GM21619 (cell line): Measurements from ENCODE around the gene ADORA1.

ENCODE experiments used
- ATAC-seq: cut with Tn5 transposase; IDR thresholded peaks from one replicate; pipeline ENCODE4 v1.9.1; 2021; ENCODE audit not compliant: unreplicated experiment

ADORA1 gene

DNA sequence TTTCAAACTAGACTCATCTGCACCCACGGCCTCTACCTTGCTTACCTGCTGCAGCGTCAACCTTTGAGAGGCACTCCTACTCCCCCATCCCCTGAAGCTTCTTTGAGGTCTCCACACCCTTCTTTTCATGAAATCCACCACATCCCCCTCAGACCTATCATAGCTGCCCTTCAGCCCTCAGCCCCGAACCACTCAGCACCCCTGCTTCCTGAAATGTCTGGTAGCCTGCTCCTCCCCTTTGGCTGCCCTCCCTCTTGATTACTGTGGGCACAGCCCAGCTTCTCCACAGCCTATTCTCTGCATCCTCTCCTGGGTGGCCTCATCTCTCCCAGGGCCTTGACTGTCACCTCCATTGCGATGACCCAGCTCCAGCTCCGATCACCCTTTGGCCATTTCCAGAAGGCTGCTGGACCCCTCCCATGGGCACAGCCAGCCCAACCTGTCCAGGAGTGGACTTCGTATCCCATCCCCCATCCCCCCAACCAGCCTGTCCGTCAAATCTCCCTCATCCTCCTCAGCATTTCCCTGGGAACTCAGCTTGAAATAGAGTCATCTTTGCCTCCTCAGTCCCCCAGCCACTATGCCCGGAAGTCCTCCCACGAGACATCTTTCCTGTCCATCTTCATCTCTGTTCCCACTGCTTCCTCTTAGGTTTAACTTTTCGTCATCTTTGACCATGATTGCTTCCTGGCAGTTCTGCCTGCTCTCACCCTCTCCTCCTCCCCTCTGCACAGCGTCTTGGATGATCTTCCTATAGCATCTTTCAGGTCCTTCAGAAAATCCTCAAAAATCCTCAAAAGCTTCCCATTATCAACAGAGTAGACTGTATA, 6.1 kb upstream of the ADORA1 start:
- no peak for ATAC-seq

DNA sequence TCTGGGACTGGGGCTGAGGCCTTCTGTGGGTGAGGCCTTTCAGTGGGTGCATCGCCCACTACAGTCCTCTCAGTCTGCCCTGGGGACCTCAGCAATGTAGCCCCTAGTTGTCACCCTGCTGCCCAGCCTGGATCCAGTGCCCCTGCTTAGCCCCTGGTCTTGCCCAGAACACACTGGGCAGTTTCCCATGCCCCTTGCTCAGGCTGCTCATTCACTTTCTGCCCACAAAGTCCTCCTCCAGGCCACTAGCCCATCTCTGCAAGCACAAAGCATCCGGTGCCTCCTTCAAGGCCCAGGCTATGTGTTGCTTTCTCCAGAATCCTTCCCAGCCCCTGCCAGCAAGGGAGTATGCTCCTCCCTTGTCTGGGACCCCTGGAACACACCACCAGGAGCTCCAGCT, 5.4 kb upstream of the ADORA1 start:
- ATAC-seq, result no peak

DNA sequence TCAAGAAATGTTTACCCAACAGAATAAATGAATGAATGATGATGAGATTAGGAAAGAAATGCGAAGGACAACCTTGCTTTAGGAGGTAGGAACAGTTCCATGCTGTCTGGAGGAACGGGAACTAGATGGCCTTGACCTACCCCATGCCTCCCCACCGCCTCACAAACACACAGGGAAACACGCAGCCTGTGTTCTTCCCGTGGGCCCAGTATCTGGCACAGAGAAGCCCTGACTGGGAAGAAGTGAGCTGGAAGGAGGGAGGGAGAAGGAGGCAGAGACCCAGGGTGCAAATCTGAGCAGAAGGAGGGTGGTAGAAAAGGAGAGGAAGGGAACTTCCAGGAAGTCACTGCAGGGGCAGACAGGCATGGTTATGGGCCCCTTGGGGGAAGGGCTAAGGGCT, 3.5 kb upstream of the ADORA1 start:
- ATAC-seq, result no peak

DNA sequence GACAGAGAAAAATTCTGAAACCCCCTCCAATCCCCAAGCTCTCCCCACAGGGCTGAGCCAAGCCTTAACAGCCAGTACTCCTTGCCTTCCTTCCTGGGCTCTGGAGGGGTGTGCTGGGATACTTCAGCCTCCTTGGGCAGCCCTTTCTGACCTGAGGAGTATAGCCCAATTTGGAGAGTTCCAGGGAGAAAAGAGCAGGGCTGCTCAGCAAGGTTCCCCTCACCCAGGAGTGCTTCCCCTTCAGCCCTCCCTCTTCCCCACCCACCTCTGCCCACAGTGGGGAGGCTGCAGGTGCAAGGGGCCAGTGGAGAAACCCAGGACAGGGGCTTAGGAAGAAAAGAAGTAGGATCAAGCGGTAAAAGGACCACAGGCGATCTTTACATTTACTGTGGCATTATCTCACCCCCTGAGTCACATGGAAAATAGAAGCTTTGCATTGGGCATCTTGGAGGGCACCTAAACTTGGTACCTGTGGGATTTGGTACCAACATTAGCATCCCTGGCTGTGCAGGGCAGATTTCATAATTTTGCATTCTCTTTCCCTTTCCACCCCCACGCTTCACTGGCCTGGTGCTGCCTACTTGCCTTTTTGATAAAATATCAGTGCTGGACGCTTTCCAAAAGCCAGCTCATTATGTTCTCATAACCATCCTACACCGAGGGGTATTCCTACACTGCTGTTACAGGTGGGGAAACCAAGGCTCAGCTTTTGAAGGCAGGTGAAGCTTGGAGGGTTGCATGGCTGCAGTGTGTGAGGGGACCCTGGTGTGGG, 2.8 kb upstream of the ADORA1 start:
- no peak for ATAC-seq

DNA sequence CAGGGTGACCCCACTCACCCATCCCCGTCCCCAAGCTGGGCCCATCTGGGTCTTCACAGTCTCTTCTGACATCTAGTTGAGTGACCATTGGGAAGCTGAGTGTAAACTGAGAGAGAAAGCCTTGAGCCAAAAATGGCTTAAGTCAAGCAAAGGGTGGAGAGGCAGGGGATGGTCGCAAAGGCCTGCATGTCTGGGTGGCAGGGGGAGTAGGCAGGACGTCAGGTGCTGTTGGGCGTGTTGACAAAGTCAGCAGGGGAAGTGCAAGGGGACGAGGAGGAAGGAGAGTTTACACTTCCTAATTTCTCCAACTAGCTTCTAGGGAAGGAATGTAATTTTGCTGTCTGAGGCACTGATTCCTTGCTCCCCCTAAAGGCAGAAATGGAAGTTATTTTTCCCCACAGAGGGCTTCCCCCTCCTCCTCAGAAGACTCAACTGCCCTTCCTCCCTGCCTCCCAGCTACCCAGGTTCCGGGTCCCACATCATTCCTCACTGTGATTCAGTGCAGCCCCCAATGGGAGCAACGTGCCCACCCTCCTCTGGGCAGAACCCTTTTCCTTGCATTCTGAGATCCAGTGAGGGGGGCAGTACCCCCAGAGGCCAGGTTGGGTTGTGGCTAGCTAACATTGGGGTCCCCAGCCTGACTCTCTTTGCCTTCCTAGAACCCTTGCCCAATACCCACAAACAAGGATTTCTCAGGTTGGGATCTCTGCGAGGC, 1.2 kb upstream of the ADORA1 start:
- ATAC-seq, result no peak

DNA sequence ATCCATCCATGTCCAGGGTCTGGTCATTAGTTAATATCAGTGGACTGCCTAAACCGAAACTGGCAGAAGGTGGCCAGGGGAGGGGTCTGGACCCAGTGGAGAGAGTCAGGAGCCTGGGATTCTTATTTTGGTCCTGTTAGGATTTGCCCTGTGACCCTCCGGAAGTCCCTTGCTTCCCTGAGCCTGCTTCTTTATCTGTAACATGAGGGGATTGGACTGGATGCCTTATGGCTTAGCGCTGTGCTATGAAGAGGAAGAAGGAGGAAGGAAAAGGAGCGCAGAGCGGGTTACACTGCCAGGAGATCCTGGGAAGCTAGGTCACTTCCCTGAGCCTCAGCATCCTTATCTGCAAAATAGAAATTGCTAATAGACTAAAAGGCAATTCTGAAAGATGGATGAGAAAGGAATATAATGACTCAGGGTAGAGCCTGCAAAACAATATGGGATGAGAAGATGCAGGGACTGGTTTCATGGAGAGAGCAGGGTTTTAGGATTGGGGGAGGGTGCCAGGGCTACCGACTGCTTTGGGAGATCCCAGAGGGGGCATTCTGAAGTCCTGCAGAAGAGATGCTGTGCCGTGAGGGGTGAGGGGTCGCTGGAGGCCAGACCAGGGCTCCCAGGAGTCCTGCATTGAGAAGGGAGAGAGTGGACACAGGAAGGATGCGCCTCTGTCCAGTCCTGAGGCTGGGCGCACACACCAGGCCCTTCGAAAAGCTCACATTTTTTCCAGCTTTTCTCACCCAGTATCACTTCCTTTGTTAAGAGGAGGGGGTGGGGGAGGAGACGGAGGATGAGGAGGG, 460 bp upstream of the ADORA1 start:
- no peak for ATAC-seq

DNA sequence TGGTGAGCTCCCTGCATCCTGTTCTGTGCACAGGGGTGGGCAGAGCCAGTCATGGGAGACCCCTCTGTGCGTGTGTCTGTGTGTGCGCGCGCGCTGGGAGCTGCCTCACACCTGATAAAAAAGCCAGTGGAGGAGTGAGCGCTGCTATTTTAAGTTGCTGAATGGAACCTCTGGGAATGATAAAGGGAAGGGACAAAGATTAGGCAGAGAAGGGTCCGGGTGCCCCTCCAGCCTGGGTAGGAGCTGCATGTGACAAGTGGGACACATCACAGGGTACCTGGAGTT, 847 bp downstream of the ADORA1 start:
- ATAC-seq, result no peak

DNA sequence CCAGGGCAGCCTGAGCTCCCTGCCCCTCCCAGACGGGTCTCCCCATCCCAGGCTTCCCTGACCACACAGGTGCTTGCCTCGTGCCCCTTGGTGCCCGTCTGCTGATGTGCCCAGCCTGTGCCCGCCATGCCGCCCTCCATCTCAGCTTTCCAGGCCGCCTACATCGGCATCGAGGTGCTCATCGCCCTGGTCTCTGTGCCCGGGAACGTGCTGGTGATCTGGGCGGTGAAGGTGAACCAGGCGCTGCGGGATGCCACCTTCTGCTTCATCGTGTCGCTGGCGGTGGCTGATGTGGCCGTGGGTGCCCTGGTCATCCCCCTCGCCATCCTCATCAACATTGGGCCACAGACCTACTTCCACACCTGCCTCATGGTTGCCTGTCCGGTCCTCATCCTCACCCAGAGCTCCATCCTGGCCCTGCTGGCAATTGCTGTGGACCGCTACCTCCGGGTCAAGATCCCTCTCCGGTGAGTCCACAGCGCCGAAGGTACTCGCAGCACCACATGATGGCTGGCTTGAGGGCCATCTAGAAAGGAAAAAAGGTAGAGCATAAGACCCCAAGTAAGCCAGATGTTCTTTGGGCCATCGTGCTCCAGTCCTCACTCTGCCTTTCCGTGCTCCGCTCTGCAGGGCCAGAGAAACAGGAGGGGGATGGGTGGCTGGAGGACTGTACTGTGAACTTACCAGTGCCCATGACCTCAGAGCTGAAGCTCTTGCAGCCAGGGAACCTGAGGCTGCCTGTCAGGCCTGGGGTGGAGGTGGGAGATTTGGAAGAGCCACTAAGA, 1.4 kb downstream of the ADORA1 start:
- no peak for ATAC-seq

DNA sequence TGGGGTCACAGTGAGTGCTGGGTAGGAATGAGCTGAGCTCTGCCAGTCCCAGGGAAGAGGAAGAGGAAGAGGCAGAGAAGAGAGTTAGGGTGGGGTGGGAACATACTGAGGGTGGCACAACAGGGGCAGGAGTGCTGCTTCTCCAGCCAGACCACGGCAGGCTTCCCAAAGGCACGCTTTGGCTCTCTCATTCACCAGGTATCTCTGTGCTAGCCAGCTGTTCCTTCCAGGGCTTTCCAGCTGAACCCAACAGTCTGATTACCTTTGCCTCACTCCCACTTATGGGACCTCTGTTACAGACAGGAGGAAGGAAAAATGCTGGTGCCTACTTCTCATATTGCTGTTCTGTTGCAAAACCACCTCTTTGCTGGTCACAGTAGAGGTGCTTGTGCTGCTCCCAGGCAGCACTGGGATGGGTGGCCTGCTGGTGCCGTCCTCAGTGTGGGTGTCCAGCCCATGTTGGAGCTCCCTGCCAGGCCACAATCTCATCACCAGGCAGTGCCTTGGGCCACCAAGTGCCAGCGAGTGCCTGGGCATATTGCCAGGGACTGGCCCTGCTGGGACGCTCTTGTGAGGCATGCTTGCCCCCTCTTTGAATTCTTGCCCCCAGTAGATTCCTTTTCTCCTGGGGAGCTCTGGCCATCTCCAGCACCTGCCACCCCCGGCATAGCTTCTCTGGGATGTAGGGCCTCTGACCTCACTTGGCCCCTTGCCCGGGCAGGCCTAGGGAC, 2.1 kb downstream of the ADORA1 start:
- ATAC-seq, result no peak

DNA sequence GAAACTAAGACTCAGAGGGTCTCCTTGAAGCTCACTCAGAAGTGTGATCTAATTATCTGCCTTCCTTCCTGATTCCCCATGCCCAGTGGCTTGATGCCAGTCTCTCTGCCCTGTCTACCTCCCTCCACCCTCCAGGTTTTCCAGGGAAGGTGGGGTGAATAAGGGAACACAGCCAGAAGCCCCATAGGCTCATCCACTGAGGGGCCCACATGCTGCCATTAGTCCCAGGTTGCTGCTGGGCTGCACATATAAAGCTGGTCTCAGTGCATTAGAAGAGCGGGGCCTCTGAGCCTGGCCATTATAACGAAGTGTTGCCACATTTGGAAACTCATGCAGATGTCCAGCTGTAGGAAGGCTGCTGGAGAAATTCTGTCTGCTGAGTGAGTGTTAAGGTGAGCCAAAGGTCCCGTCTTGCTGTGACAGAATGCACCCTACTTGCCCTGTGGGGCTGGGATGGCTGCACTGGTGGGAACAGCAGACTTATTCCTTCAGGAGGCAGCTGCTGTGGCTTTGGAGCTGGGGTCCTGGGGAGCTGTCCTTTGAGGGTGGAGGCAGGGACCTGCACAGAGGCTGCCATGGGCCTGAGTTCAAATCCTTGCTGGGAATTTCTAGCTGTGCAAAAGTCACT, 2.9 kb downstream of the ADORA1 start:
- ATAC-seq, result no peak

DNA sequence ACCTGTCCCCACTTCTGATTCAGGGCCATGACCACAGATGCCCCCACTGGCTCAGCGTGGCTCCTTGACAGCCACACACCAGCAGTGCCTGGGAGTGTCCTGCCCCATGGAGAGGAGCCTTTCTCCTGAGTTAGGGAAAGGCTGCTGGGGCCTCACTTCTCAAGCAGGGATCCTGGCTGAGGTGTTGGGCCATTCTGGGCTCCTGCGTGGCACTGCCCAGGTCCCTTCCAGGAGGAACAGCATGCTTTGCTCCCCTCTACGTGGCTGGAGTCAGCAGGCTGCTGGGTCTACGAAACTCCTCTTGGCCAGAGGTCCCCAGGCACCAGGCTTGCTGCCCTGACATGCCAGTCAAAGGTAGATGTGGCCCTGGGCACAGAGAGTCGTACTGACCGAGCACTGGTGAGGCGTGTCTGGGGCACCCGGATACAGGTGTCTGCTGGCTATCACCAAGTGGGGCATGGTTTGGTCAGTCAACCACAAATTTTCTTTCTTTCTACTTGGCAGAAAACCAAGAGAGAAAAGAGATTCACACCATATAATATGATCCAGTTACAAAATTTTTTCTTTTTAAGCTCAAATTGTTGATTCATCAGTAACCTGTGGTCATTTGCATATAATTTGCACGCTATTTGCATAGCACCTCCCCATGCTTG, 4.1 kb downstream of the ADORA1 start:
- ATAC-seq, result no peak

DNA sequence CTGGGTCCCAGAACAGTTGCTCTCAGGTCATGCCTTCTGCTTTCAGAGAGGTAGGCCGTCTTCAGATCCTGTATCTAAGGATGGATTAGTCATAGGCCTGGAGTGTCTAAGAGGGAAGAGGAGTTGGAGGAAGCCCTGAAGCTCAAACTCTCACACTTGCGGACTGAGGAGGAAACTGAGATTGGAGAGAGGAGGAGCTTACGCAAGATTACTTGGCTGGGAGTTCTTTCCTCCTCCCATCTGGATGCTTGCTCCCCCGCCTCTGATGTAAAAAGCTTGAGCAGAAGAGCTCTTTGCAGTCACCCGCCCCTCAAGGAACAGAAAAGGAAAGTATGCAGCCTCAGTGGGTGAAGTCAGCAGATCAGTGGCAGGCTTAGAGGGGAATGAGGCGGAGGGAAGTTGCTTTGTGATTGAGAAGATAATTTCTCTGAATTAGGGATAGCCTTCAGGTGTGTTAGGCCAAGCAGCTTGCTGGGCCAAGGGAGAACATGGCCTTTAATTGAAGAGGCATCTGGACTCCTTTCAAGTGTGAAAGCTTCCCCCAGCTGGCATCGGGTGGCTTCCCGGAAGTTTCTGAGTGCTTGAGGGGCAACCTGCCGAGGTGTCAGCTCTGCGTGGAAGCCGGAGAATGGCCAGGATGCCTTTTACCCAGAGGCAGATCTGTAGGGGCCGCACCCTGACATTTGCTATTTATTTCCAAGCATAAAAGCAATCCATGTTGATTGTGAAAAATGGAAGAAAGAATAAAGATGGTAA, 6.6 kb downstream of the ADORA1 start:
- ATAC-seq, result no peak

DNA sequence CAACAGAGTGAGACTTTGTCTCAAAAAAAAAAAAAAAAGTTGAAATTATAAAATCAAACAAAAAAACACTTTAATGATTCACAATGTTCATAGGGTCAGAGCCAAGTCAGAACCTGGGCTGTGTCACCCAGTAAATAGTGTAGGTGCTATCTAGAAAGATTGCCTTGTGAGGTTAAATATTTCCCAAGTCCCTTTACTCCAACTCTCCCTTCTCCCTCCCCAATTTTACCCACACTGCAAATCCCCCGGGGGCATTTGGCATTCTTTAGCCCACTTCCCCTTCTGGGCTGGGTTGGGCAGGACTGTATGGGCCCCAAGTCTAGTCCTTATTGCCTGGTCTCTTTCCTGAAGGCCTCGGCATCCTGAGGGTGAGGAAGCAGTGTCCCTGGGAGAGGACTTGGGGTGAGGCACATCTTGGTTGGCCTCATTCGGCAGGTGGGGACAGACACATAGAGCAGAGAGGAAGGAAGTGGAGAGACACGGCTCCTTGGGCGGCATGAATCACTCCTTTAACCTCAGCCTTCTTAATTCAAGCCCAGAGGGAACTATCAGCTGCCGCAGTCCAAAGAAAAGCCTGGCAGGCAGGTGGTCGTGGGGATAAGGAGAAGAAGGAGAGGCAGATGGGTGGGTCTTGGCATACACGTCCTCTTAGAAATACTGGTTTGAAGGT, 8.2 kb downstream of the ADORA1 start:
- ATAC-seq, result no peak

DNA sequence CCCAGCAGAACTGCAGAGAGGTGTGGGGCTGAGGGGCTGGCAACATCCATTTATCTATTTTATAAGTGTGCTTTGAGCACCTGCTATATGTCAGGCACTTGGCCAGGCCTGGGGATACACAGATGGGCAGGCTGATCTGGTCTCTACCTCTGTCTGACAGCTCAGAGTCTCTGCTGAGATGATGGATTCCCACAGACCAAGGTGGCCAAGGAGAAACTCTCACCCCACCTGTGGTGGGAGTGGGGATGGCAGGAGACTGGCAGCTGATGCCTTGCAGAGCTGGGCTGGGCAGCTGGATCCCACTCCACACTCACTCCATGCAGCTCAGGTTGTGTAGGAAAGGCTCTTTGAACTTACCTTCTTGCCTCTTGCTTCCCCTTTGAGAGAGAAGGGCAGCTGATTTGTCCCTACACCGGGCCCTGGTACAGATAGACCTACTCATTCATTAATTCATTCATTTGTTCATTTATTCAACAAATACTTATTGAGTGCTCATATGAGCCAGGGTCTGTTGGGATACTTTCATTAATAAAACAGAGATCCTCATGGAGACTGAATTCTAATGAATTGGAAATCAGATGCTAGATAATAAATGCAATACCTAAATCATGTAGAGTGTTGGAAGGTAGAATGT, 9.0 kb downstream of the ADORA1 start:
- ATAC-seq, result no peak

DNA sequence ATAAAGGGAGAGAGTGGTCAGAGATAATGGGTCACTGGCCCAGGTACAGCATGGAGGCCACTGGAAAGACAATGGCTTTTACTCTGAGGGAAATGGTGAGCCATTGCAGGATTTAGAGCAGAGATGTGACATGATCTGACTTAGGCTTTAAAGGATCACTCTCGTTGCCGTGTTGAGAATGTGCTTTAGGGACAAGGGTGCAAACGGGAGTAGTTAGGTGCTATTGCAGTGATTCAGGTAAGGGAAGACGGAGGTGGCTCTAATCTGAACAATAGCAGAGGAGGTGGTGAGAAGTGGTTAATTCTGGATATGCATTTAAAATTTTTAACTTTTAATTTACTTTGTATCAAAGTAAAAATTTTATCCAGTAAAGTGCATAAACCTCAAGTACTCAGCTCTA, 9.8 kb downstream of the ADORA1 start:
- no peak for ATAC-seq

DNA sequence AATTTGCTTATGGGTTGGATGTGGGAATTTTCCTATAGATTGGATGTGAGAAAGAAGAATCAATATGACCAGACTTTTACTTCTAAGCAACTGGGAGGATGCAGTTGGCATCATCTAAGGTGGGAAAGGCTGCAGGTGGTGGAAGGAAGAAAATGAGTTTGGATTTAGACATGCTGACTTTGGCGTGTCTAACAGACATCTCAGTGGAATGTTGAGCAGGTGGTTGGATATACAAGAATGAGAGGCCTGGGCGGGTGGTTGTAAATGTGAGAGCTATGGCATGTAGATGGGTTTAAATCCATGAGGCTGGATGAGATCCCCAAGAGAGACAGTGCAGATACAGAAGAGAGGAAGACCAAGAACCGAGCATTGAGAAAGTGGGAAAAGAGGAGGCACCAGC, 10.5 kb downstream of the ADORA1 start:
- ATAC-seq, result no peak

DNA sequence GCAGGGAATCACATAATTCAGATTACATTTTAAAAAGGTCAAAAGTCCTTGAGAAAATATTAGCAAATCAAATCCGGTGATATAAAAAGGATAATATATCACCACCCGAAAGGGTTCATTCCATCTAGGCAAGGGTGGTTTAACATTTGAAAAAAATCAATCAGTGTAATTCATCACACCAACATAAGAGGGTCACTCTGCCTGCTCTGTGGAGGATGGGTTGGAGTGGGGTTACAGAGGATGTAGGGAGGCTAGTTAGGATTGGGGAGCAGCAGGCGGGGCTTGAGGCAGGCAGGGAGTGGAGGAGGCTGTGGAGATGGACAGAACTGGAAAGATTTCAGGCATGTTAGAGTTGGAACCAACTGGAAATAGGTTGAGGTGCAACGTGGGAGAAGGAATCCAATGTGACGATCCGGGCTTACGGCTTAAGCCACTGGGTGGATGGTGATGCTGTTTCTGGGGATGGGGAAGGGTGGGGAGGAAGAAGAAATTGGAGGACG, 12.5 kb downstream of the ADORA1 start:
- no peak for ATAC-seq
